ENCODE measurements around the gene GNB3. TPM values are rescaled to one million over a fixed set of nuclear protein-coding genes. Genes with fewer than 3 reads are reported as not detected.
"Not testable (repeated sequence)": the region's sequence is repeated elsewhere in the genome, so short reads cannot be mapped to it uniquely, and the experiment has no call there.

Gene GNB3
- total RNA-seq, 2 donors from 2014 or later = 0.83 to 1.5 TPM

- Histone ChIP-seq H3K27ac (no peak overlapping the region), H3K4me3 (no peak overlapping the region), H3K27me3 (no peaks in the 10 kb centered on the region), H3K4me1 (no peaks in the 10 kb centered on the region), H3K9me3 (no peaks in the 10 kb centered on the region), H3K36me3 (peaks cover 84% of the 10 kb centered on the region)
- no peak for TF ChIP-seq CTCF (IDR thresholded peaks at IDR 0.05)
- DNase-seq (ENCODE audit: low spot score) = no peak
These were observed 20.2 kb downstream of the GNB3 start for GRCh38 chr12:6860942-6861341.

- Histone ChIP-seq H3K9me3 (no peaks in the 10 kb centered on the region), H3K27ac (no peak overlapping the region), H3K27me3 (no peaks in the 10 kb centered on the region), H3K4me1 (no peaks in the 10 kb centered on the region), H3K4me3 (no peak overlapping the region), H3K36me3 (peaks cover 79% of the 10 kb centered on the region)
- TF ChIP-seq CTCF (IDR thresholded peaks at IDR 0.05) = no peak
- DNase-seq (ENCODE audit: low spot score) = no peak
These were observed 20.7 kb downstream of the GNB3 start for GRCh38 chr12:6861391-6861790.

GRCh38 chr12:6863033-6863432 lies 22.3 kb downstream of the GNB3 start:
- Histone ChIP-seq H3K9me3 (no peaks in the 10 kb centered on the region), H3K27me3 (no peaks in the 10 kb centered on the region), H3K4me3 (no peak overlapping the region), H3K27ac (no peak overlapping the region), H3K4me1 (peaks cover 0 to 7% of the 10 kb centered on the region in 2 donors), H3K36me3 (peaks cover 63% of the 10 kb centered on the region)
- DNase-seq (ENCODE audit: low spot score) = no peak
- TF ChIP-seq CTCF (IDR thresholded peaks at IDR 0.05) = no peak

GRCh38 chr12:6863586-6864321 lies 23.0 kb downstream of the GNB3 start:
- H3K27me3 ChIP-seq = no peaks in the 10 kb centered on the region
- no peak overlapping the region for H3K4me3 ChIP-seq
- no peak for DNase-seq (ENCODE audit: low spot score)
- H3K27ac ChIP-seq = no peak overlapping the region
- H3K9me3 ChIP-seq = no peaks in the 10 kb centered on the region
- peaks cover 56% of the 10 kb centered on the region for H3K36me3 ChIP-seq
- H3K4me1 ChIP-seq = peaks cover 0 to 13% of the 10 kb centered on the region in 2 donors
- TF ChIP-seq CTCF (IDR thresholded peaks at IDR 0.05) = no peak

- H3K27ac ChIP-seq; H3K27me3 ChIP-seq; DNase-seq (ENCODE audit: low spot score); H3K4me3 ChIP-seq; H3K9me3 ChIP-seq: not testable (repeated sequence)
- H3K36me3 ChIP-seq = peaks cover 52% of the 10 kb centered on the region
- H3K4me1 ChIP-seq = peaks cover 0 to 29% of the 10 kb centered on the region in 2 donors
These were observed 24.6 kb downstream of the GNB3 start for GRCh38 chr12:6865307-6865706.

- Histone ChIP-seq H3K27ac (peak overlapping the region; percentile 93 to 96), H3K4me1 (peaks cover 0 to 36% of the 10 kb centered on the region in 2 donors), H3K9me3 (no peaks in the 10 kb centered on the region), H3K27me3 (no peaks in the 10 kb centered on the region), H3K36me3 (peaks cover 51% of the 10 kb centered on the region), H3K4me3 (peak overlapping the region; percentile 71 to 93)
- TF ChIP-seq CTCF (IDR thresholded peaks at IDR 0.05) = no peak
- no peak for DNase-seq (ENCODE audit: low spot score)
These were observed 25.6 kb downstream of the GNB3 start for GRCh38 chr12:6866163-6866919.

Measured in right atrium auricular region (tissue), 2 donors.